Left renal cortex interstitium (tissue), 4 donors: Measurements from ENCODE around the gene COA5. TPM values are rescaled to one million over a fixed set of nuclear protein-coding genes. Genes with fewer than 3 reads are reported as not detected.

Experiments
- DNase-seq, 4 donors: peaks; one replicate each; pipeline ENCODE4 v3.0.0-alpha.2; 2013; ENCODE audit warnings: low read depth in 4 of 4, low spot score in 2 of 4, missing footprints in 1 of 4
- polyA plus RNA-seq, 4 donors: library from polyadenylated mRNA; unstranded; fragments of 120-200 nt; gene quantifications; one replicate each; pipeline ENCODE4 v1.2.1, GENCODE V29; 2013; ENCODE audit not compliant: insufficient read length in 4 of 4

The COA5 gene
- polyA plus RNA-seq, 4 donors = 78.7 to 89.1 (median 81.3) TPM

DNA sequence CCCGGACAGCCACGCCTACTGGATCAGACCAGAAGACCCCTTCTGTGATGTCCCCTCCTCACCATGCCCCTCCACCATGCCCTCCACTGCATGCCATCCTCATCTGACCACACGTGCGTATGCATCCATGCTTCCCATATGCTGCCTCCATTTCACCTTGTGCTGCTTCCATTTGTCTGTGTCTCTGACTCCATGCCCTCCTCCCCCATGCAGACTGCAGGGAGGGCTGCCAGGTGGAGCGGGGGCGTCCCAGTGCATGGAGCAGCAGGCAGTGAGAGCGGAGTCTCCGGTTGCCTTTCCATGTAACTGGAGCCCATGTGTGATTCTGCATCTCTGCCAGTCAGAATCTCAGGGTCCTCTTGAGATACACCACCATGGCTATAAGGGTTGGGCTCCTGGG lies 52.6 kb downstream of the COA5 start:
- peak in 2 of 4 donors; percentile 17 to 18 for DNase-seq

DNA sequence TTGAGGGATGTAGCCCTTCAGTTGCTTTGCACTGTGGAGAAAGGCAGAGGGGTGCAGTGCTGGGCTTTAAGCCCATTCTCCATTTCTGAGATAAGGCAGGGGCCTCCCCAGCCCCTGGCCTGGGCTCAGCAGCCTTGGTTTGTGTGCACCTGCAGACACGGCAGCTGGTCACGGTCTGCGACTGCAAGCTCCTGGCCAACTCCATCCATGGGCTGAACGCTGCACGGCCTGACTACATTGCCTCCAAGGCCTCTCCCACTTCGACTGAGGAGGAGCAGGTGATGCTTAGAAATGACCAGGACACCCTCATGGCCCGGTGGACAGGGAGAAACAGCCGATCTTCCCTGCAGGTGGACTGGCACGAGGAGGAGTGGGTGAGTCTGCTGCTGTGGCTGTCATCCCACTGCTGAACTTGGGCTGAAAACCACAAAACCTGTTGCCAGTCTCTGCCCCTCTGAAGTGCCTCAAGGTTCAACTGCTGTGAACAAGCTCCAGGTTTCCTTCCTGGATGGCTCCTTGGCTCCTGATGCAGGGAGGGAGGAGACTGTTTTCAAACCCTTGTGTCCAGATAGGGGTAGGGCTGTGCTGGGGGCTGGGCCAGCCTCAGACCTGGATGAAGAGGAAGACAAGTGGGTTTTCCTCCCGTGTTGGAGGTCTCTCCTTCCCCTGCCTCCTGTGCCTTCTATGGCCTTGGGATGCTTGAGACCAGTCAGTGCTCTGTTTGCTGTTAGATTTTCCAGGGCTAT lies 54.0 kb downstream of the COA5 start:
- DNase-seq = no peak

DNA sequence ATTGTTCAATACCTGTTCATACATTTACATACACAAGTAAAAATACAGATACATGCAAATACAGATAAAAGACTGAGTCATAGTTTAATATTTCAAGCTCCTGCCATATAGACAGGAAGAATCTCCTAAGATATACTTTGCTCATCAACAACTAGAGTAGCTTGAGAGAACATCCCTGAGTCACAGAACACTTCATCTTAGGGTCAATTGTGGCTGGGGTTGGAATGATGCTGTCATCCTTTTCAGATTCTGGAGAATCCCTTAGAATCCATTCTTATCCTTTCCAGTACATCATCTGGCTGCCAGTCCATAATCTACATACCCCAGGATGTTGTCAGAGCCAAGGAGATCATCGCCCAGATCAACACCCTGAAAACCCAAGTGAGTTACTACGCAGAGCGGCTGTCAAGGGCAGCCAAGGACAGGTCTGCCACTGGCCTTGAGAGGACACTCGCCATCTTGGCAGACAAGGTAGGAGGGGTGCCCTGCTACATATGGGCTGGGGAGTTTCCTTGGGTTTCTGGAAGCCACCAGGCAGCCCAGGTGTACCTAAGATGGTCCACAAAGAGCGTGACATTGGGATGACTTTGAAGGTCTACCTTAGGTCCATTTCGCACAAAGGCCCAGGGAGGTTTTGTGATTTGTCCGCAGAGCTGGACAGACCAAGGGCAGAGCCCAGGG lies 55.7 kb downstream of the COA5 start:
- no peak for DNase-seq

DNA sequence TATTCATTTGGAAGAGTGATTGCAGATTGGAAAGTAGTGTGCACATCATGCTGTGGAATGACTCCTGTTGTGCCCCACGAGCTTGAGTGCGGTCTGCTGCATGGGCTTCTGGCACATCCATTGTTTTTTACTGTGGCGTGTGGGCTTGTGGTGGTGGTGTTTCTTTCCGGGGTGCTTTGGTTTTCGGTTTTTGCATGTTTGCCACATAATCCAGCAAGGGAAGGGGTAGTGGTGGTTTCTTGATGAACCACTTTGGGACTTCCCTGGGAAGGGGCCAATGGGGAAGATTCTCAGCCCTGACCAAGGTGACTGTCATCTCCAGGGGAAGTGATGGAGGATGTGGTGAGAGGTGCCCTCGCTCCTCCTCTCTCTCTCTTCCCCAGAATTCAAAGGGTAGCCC lies 57.0 kb downstream of the COA5 start:
- DNase-seq = no peak

DNA sequence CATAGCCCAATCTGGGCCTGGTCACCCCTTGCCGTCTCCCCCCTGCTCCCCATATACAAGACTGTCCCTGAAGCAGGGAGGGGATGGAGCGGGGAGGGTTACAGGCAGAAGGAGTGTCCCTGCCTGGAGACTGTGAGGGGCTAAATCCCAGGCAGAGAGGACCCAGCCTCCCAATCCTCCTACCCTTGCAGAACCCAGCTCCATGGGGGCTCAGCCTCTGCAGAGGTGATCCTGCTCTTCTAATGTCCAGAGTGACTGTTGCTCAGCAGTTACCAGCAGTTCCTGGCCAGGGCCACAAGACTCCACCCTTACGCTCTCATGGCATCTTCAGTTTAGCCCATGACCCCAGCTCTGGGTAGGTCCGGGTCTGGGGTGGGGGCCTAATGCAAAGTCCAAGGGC lies 58.1 kb downstream of the COA5 start:
- no peak for DNase-seq

Other genes with a start within 250 kb of the COA5 start
- 10 to 100 TPM; 17.4 to 27.6 (median 20.5) TPM for gene INPP4A, start 163.7 kb downstream of the COA5 start, polyA plus RNA-seq
- gene UNC50, start 77 bp upstream of the COA5 start, polyA plus RNA-seq = 10 to 100 TPM; 66.1 to 80.6 (median 71.8) TPM
- gene MGAT4A, start 122.6 kb upstream of the COA5 start, polyA plus RNA-seq = 10 to 100 TPM; 23.1 to 35.9 (median 29.2) TPM